HT-29 (cell line): ENCODE data around the gene NMT2. TPM values are rescaled to one million over a fixed set of nuclear protein-coding genes. Genes with fewer than 3 reads are reported as not detected.
"Not testable (repeated sequence)": the region's sequence is repeated elsewhere in the genome, so short reads cannot be mapped to it uniquely, and the experiment has no call there.

Experiments used
- DNase-seq: peaks from one replicate; pipeline ENCODE4 v3.0.0-alpha.2; 2015; ENCODE audit warnings: low spot score
- total RNA-seq: library from RNA; depleted of rRNA; stranded (reverse); fragments of >200 nt; shearing (Covaris generic); gene quantifications from 2 replicates; pipeline ENCODE4 v1.2.3, GENCODE V29; 2014; rRNA removed

NMT2 gene
- 3.9 and 4.4 TPM in 2 replicates for total RNA-seq

- DNase-seq = peak; percentile 80
Measured at GRCh38 chr10:15168291-15168785, at the start of gene NMT2. TSS of gene NMT2 (minus strand) at chr10:15168693. CDS start at chr10:15168612, 81 bp downstream.

DNA sequence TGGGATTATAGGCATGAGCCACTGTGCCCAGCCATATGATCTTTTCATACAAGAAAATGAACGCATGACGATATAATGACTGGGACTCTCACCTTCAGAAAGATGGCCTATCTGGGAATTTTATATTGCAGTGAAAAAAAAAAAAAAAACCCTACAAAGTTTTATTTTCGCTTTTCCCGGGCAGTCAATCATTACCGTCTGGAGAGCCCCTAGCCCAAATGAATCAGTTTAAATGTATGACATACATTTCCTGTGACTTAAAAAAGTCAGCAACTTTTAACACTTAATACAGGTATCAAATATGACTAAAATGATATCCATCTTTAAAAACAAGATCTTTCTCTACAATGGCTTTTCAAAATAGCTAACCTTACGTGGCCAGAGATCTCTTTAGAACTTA, 48.2 kb upstream of the NMT2 start:
- DNase-seq = no peak

DNA sequence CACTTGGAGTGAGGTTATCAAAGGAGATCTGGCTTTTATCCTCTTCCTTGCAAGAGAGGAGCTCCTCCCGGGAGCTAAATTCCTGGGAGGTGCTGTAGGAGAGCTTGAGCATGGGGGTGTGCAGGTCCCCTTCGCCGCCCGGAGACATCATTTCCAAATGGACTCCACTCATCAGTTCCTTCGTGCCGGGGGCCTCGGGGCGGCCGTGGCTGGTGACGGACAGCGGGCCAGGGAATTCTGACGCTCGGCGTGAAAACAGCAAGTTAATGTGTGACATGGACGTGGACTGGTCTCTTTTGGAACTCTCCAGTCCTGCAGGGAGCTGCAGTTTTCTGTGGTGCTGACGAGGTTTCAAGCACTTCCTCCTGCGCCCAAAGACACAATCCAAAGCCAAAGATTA, 45.7 kb upstream of the NMT2 start:
- no peak for DNase-seq

DNA sequence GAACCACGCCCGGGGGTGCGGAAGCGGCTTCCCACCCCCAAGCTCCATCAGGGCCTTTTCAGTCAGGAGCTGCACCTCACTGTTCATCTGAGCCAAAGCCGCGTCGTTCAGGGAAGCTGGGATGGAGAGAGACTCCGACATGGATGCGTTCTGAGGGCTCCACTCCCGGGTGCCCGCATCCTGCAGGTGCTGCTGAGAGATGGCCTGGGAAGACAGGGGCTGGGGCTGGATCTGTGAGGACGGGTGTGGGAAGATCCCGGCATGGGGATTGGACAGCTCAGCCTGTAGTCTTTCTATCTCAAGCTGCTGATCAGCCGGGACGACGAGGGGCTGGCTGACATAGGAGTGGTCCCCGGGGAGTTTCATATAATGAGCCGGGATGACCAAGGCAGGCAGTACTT, 45.0 kb upstream of the NMT2 start:
- no peak for DNase-seq

GRCh38 chr10:15211464-15211979, 43.0 kb upstream of the NMT2 start:
- DNase-seq = no peak

DNA sequence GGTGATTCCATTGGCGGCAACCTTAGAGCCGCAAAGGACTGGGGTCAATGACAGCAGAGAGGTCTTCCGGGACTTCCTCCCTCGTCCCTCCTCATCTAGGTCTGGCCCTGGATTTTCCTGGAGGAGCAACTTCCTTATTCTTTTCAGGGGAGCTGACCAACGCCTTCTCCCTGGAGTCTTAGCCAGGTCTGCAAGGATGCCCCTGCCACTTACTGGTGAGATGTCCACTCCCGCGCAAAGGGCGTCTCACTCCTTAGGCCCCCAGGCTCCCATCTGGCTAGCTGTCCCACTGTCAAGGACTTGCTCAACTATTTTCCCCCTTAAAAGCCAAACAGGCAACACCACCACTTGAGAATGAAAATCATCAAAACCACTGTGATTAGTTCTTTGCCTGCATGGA, 42.0 kb upstream of the NMT2 start:
- DNase-seq = no peak

DNA sequence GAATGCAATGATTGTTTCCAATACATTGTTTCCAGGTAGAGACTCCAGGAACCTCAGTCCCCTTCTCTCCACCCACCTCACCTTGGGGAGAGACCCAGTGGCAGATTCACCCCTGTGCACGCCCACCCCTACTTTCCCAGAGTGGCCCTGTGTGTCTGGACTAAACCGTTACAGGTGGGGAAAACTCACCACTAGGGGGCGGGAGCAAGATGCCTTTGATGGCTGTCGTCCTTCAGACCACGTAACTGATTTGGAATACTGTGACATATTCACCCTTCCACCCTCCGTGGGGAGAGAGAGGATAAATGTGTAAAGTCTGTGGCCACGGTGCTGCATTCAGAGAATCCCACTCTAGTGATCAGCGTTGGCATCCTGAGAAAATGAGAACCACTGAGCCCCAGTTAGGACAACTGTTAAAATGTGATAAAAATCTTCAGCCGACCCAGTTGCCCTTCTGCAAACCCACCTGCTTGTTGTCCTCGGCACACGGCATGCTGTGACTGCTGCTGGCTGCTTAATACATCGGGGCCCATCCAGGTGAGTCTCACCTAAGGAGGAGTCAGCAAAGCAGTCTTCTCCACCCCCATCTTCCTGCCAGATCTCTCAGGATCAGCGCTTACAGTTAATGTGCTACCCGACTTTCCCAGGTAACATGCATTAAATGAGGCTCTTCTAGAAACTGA, 41.5 kb upstream of the NMT2 start:
- DNase-seq = peak; percentile 75

- DNase-seq = no peak
Measured at GRCh38 chr10:15208221-15208620, 39.7 kb upstream of the NMT2 start.

DNA sequence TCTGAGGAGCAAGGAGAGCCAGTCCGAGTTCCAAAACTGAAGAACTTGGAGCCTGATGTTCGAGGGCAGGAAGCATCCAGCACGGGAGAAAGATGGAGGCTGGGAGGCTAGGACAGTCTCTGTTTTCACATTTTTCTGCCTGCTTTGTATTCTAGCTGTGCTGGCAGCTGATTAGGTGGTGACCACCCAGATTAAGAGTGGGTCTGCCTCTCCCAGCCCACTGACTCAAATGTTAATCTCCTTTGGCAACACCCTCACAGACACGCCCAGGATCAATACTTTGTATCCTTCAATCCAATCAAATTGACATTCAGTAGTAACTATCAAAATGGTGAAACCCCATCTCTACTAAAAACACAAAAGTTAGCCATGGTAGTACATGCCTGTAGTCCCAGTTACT, 38.9 kb upstream of the NMT2 start:
- not testable (repeated sequence) for DNase-seq

DNA sequence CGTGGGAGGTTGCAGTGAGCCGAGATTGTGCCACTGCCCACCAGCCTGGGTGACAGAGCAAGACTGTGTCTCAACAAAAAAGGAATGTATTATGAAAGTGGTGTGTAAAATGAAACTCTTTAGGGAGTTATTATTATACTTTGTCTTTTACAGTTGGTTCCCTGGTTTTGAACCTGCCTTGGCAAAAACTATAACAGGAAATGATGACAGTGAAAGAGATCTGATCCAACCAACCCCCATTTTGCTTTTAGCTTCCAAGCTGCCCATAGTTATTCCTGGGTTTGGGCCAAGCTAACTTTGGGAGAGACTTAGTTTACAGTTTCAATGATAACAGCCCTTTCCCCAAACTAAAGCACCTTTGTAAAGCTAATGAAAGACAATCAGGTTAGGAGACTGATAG, 34.1 kb upstream of the NMT2 start:
- DNase-seq = no peak

GRCh38 chr10:15202301-15202621, 33.8 kb upstream of the NMT2 start:
- not testable (repeated sequence) for DNase-seq

- DNase-seq = no peak
Measured at GRCh38 chr10:15201589-15202300, 33.3 kb upstream of the NMT2 start.

DNA sequence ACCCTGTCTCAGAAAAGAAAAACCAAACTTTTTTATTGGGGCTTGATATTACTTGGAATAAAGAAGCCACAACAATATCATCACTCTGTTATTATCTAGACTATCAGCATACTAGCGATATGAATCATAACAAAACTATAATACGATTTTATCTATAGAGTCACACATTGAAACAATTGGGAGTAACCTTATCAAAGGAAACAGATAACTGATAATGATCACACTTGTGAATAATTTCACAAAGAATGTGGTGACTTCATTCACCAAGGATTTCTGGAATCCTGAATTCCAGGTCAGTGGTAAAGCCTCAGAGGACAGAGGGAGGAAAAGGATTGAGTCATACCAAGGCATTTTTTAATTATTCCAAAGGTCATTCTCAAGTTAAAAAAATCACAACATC, 32.1 kb upstream of the NMT2 start:
- DNase-seq = peak; percentile 25

DNA sequence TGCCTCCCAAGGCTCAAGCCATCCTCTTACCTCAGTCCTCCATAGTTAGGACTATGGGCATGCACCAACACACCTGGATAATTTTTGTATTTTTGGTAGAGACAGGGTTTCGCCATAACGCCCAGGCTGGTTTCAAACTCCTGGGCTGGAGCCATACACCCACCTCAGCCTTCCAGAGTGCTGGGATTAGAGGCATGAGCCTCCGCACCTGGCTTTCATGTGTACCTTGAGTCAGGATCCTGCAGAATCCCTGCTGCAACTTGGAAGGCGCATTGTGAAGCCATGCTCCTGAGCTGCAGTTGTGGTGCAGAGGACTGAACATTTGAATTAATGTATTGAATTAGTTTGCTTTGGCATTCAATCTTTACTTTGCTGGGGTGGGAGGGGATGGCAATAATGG, 29.4 kb upstream of the NMT2 start:
- DNase-seq = no peak

DNA sequence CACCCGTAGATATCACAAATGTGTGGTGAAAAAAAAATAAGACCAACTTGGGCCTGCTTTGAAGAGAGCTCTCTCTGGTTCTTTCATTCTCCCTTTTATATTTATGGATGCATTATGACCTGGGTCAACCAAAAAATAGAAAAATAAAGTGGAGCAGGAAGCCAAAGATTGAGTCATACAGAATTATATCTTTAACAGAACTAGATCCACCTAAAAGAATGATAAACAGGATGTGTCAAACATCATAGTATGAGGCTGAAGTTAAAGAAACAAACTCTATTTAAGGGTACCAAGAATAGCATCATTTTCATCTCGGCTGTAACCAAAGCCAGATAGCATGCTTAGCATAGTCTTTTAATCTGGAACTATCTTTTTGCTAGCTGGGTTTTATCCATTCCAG, 28.8 kb upstream of the NMT2 start:
- no peak for DNase-seq

DNA sequence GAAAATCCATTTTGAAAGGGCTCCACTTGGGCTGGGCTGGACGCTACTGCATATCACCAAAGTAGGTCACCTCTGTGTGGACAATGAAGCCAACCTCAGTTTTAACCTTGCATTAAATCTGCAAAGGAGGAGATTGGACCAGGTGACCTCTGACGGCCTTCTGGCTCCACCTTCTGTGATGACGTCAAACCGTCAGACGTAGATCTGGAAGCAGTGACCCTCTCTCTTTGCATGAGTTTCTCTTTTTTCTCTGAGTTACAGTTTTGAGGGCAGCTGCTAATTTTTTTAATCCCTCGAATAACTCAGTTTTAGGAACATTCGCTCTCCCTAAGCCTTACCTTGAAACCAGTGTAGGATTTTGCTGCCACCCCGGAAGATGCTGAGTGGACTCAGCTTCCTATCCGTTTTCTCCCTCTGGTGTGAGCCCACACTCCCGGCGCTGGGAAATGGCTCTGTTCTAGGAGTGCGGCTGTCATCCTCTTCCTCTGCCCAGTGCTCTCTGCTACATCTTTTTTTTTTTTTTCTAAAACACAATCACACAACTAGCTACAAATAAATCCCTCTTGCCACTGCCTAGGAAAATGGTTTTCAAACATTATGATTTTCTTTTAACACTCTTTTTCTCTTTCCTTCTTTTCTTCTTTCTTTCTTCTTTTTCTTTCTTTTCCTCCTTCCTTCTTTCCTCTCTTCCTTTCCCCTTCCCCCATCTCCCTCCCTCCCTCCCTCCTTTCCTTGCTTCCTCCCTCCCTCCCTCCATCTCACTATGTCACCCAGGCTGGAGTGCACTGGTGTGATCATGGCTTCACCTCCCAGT, 27.7 kb upstream of the NMT2 start:
- DNase-seq = no peak

DNA sequence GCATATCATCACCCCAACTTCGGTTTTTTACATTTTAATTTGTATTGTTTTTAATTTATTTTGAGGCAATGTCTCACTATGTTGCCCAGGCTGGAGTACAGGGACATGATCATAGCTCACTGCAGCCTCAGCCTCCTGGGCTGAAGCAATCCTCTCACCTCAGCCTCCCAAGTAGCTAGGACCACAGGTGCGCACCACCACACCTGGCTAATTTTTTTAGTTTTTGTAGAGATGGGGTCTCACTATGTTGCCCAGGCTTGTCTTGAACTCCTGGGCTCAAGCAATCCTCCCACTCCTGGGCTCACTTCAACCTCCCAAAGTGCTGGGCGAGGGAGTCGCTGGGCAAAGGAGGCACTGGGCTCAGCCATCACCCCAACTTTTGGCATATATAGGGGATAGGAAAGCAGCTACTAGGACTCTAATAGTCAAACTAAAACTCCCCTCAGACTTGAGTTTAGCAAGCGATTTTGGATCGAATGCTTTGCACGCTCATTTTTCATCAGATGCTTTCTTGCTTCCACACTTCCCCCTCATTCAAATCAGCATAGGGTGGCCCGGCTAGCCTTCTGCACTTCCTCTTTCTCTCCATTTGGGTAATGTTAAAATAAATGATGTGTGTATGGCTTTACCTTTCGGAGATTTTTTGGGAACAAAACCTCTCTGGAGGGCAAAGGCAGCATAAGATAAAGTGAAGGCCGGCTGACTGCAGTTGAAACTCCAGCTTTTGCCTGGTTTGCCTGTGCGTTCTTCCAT, 20.8 kb upstream of the NMT2 start:
- DNase-seq = no peak

DNA sequence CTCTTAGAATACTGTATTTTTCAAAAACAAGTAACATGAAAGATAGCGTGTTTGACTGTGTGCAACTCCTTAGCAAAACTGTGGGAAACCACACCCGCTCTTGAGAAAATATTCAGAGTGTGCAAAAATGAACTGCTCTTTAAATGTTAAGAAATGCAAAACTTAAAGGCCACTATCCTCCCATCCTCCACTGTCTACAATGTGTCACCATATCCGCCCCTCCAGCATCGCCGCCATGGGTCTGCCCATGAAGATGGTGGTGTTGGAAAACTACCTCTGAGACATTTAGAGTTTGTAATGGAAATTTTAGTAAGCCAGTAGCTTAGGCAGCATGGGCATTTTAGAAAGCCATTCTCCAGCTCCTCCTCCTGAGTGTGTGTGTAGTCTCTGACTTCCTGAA, 20.1 kb upstream of the NMT2 start:
- no peak for DNase-seq

DNA sequence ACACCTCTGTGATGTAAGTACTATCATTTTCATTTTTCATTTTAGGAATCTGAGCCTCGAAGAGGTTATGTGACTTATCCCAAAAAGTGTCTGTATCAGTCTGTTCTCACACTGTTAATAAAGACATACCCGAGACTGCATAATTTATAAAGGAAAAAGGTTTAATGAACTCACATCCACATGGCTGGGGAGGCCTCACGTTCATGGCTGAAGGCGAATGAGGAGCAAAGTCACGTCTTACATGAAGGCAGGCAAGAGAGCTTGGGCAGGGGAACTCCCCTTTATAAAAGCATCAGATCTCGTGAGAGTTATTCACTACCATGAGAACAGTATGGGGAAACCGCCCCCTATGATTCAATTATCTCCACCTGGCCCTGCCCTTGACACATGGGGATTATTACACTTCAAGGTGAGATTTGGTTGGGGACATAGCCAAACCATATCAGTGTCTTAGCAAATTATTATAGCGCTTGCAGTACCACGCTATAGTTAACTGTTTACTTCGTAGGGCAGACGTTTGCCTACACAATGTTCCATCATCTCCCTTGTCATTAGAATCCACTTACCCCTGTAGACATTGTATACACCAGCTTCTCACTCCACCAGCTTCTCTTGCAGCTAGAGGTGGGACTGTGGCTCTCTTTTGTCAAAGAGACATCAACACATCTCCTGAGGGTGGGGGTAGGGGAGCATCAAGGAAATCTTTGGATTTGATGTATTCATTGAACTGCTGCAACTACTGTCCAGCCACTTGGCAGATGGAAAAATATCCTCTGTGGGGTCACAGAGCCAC, 15.4 kb upstream of the NMT2 start:
- no peak for DNase-seq

DNA sequence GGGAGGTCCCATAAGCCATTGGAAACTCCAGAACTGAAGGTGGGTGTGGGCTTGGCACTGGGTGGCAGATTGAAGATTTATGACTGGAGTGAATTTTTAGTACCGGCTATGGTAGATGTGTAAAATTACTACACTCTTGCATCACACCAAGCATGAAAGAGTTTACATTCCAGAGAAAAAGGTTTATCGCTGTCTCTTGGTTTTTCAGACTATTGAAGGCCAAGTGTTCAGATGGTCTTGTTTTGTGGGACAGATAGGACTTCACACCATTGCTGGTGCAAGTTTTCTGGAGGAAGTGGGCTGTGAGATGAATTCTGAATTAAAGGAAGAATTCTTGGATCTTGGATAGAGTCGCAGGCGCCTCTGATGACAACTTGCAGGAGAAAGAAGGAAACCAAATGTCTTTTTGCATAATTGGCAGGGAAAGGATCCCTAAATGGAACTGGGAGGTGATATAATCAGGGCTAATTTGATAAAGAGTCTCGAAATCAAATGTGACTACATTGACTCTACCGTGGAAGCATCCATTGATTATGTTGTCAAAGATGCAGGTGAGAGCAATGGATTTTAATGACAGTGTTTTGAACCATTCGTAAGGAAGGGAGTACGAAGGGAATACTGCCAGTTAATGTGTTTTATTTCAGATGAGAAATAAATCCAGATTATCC, 14.2 kb upstream of the NMT2 start:
- no peak for DNase-seq
